GF-D8 (cell line): ENCODE data around the gene NTN1.
"Not testable (repeated sequence)": the region's sequence is repeated elsewhere in the genome, so short reads cannot be mapped to it uniquely, and the experiment has no call there.

Experiments
- DNase-seq: peaks from one replicate; lab custom pipeline; 2025; lab: John Stamatoyannopoulos, UW

The NTN1 gene

DNA sequence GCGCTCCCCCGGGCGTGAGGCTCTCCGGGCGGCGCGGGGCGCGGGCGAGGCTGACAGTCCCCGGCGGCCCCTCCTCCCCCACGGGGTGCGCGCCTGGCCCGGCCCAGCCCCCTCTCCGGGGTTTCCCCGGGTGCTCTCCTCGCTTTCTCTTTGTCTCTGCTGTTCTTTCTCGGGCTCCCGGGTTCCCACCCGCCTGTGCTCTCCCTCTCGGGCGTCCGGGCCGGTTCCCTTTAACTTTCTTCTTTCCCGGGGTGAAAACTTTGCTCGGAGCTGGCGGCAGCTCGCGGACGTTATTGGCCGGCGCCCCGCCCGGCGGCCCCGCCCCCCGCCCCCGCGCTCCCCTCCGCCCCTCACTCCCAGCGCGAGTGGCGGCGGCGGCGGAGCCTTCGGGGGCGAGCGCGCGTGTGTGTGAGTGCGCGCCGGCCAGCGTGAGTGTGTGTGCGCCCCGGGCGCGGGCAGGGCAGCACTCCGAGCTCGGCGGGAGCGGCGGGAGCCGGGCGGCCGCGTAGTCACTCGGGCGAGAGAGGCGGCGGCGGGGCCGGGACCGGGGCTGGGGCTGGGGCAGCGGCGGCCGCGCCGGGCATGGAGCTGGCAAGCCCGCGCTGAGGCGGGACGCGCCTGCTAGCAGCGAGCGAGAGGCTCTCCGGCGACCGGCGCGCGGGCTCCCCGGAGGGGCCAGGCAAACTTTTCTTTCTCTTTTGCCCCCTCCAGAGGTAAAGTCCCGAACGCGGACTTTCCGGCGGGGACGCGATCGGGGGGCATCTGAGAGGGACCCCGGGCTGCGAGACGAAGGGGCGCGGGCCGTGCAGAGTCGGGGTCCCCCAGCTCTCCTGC, at the start of gene NTN1:
NTN1 (plus strand) TSS at position 353 of the 834 bp plus-strand sequence. CDS start 864 bp downstream, outside the sequence.
- DNase-seq = no peak

GRCh38 chr17:8975091-8975725, 46.1 kb upstream of the NTN1 start:
- DNase-seq = no peak

DNA sequence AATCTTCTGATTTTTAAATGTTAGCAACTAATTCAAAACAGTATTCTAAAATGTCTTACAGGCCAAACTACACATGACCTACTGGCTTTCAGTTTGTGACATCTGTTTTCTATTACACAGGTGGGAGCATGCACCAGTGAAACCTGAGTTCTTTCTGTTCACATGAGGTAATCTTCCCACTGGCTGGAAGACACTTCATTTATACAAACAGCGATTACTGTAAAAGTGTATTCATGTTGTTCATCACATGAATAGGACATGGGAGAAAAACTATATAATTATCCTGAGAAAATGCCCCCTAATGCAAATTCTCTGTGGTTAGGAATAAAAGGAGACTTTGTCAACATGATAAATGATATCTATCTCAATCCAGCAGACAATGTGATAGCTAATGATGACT, 44.7 kb upstream of the NTN1 start:
- no peak for DNase-seq

DNA sequence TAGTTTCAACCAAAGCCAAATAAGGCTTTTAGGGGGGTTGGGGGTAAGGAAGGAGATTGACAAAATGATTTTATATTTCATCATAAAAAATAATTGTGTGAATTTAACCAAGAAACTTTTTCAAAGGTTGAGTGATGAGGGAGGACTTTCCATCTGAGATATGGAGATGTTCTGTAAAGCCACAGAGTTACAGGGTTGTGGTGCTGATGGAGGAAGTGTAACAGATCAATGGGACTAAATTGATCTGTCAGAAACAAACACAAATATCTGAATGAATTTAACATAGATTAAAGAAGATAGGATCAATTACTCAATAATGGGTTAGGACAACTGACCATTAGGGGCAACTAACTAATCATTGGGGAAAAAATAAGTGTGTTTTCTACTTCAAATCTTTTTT, 41.6 kb upstream of the NTN1 start:
- DNase-seq = no peak

- DNase-seq = no peak
These were observed 39.9 kb upstream of the NTN1 start for GRCh38 chr17:8981443-8981842.

DNA sequence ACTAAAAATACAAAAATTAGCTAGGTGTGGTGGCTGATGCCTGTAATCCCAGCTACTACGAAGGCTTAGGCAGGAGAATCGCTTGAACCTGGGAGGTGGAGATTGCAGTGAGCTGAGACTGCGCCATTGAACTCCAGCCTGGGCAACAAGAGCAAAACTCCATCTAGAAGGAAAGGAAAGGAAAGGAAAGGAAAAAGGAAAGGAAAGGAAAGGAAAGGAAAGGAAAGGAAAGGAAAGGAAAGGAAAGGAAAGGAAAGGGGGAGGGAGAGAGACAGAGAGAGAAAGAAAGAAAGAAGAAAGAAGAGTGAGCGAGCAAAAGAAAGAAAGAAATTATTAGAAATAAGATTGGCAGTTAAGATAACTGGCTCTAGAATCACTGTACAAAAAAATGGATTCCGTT, 37.1 kb upstream of the NTN1 start:
- not testable (repeated sequence) for DNase-seq

DNA sequence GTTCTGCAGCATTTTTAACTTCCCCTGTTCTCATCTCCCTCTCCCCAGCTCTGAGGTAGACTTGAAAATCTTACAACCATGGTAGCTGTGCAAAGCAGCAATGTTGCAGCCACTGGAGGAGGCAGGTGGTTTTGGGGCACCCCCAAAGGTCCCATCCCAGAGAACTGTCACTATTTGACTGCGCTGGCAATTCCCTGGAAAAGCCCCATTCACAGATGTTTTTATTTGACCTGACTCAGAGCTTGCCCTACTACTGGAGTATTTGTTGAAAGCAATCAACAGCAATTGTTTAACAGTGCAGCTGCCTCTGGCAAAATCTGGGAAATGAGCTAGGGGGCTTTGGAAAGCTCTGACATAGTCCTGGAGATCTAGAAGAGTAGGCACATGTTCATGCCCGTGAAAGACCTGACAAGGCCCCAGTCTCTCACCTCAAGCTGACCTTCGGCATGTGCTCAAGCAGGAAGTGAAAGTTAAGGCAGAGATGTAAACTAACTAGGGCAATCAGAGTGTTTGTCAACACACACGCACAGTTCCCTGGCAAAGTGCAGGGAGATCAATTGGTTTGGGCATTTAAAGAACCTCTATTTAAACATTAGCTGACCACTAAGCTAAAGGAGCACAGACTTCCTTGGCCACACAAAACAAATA, 36.1 kb upstream of the NTN1 start:
- no peak for DNase-seq

GRCh38 chr17:8986295-8986694, 35.0 kb upstream of the NTN1 start:
- no peak for DNase-seq

GRCh38 chr17:8988263-8988935, 32.9 kb upstream of the NTN1 start:
- not testable (repeated sequence) for DNase-seq

DNA sequence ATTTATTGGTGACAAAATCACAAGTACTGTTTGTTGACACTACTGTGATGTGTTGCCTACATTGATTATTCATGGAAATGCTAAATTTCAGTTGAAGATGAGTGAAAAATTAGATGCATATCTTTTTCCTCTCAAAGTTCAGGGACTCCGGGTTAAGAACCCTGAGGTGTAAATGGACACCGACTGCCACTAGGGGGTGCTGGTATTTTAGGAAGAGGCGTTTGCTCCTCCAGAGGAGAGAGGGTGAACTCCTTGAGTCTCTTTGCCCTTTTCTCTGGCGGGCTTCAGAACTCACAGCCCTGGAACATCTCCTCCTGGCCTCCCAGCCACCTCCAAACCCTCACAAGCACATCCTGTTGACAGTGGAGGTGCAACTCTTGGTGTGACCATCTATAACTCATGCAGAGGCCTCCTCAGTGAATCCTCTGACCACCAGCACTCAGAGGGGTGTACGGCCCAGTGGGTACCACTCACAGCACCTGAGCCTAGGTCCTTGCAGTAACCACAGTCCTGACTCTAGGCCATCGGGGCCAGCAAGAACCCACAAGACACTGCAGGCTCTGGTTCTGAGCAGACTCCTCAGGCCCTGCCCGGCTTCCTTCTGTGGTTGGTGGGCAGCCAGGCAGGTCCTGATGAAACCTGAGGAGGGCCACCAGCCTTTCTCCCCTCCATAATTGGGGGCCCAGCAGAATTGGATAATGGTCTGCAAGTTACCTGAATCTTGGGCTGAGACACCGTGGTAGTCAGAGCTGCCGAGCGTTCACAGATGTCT, 29.6 kb upstream of the NTN1 start:
- no peak for DNase-seq

- no peak for DNase-seq
These were observed 27.0 kb upstream of the NTN1 start for GRCh38 chr17:8994319-8994718.

DNA sequence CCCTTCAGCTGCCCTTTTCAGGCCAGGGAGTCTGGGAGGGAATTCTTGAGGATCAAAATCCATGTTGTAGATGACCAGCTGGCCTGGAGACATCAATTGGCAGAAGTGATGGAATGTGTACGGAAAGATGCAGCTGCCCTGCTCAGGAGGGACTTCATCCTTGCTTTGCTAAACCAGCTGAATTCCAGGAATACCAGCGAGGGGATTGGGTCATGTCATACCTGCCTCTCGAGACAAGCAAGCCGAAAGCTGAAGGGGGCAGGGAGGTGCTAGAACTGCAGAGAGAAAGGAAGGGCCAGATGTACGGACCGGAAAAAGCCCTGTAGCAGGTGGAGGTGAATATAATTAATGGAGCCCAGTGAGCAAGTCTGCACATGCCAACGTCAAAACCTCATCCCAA, 25.6 kb upstream of the NTN1 start:
- no peak for DNase-seq

- DNase-seq = no peak
These were observed 23.2 kb upstream of the NTN1 start for GRCh38 chr17:8997994-8998628.

DNA sequence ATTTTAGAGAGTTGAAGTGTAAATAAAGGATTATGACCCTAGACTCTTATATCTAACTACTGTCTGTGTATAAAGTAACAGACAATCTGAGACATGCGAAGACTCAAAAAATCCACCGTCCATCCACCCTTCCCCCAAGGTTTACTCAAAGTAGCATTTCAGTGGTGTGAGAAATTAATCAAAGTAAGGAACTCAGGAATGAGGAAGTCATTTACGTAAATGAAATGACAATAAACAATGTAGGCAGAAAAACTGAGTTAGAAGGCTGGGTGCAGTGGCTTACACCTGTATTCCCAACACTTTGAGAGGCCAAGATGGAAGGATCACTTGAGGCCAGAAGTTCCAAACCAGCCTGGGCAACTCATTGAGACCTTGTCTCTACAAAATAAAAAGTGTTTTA, 19.8 kb upstream of the NTN1 start:
- no peak for DNase-seq

DNA sequence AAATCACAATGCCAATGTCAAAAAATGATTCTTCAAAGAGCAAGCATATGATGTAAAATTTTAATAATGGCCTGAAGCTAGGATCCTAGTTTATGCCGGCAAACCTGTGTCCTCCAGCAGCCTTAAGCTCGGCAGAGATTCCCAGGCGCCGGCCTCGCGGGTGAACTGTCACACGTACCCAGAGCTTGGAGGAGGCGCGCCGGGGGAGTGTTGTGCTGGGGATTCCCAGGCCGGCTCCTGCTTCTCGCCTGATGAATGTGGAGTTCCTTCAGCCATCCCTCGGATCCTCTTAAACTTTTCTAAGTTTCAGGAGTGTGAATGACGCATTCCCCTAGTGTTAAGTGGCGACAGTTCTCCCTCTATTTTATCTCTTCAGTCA, 19.1 kb upstream of the NTN1 start:
- DNase-seq = no peak

GRCh38 chr17:9002606-9003354, 18.5 kb upstream of the NTN1 start:
- DNase-seq = no peak

DNA sequence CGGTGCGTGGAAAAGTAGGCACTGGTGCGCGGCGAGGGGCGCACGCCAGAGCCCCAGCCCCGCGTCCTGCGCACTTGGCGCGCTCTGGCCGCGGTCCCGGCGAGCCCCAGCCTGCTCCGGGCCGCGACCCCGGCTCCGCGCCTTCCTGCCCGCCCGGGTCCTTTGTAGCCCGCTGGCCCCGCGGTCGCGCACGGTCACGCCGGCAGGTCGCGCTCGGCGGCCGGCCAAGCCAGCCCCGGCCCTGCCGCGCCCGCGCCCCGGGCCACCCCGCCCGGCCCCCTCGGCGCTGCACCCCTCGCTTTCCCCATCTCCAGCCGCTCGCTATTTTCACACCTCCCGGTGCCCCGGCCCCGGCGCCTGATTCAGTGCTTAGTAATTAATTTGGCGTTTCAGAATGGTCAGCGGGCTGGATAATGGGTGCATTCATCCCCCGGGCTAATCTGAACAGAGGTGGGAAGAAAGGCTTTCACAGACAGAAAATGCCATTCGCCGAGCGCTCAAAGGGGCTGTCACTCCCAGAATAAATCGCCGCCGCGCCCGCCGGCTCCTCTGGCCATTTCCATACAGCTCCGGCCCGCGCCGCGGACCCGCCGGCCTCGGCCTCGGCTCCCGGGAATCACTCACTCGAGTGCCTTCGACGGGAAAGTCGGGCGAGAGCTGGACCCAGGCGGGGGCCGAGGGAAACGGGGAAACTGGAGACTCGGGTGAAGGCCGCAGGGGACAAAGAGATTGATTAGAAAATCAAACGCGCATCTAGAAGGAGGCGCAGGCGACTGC, 17.8 kb upstream of the NTN1 start:
- no peak for DNase-seq

GRCh38 chr17:9004132-9004960, 17.0 kb upstream of the NTN1 start:
- DNase-seq = no peak

DNA sequence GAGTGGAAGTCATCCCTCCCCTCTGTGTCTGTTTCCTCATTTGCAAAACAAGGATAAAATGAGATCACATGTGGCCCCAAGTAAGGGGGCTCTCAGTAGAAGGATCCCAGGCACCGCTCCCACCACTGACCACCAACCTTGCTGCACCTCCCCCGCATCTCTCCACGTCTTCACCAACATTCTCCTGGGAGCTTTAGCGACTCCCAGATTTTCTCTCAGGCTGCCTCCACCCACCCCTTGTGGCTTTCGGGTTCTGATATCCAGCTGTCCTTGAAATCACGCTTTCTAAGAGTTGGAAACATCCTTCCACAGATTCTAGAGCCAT, 16.4 kb upstream of the NTN1 start:
- DNase-seq = no peak
